ES-I3 (cell line): ENCODE measurements around the gene LACTB.
A peak's percentile ranks its signal among the peaks of the same experiment; 100 is the strongest.

ENCODE experiments used
- H3K36me3 ChIP-seq: 2 replicates; pipeline ENCODE4 v1.6.1; 2013; ENCODE audit warnings: mild to moderate bottlenecking, low read length, control low read depth, moderate library complexity; ENCODE audit not compliant: insufficient read depth
- H3K4me1 ChIP-seq: 2 replicates; pipeline ENCODE4 v1.6.1; 2013; ENCODE audit warnings: mild to moderate bottlenecking, control low read depth, low read length; ENCODE audit not compliant: insufficient read depth
- H3K9ac ChIP-seq: 2 replicates; pipeline ENCODE4 v1.6.1; 2013; ENCODE audit warnings: low read depth, mild to moderate bottlenecking, low read length, moderate library complexity
- H3K9me3 ChIP-seq: 2 replicates; pipeline ENCODE4 v1.6.1; 2013; ENCODE audit warnings: mild to moderate bottlenecking, low read length, moderate library complexity; ENCODE audit not compliant: control insufficient read depth, insufficient read depth

Gene LACTB

GRCh38 chr15:63157891-63158431 lies 36.3 kb downstream of the LACTB start:
- Histone ChIP-seq H3K36me3 (peaks cover 5% of the 10 kb centered on the region), H3K9ac (peak overlapping the region; percentile 76), H3K4me1 (no peaks in the 10 kb centered on the region), H3K9me3 (no peaks in the 10 kb centered on the region)

DNA sequence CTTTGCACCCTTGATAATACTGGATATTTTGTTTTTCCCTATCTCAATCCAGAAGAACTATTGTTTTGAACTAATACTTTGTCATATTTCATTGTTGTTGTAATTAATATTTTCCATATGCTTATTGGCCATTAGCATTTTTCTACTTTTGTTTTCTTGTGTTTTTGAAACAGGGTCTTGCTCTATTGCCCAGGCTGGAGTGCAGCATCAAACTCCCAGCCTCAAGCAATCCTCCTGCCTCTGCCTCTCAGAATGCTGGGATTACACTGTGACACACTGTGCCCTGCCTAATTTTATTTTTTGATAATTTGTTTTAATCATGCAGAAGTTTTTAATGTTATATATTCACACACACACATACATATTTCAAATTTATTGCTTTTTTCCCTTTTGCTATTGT lies 39.0 kb downstream of the LACTB start:
- no peak overlapping the region for H3K9ac ChIP-seq
- H3K4me1 ChIP-seq, result no peaks in the 10 kb centered on the region
- H3K9me3 ChIP-seq, result no peaks in the 10 kb centered on the region
- no peaks in the 10 kb centered on the region for H3K36me3 ChIP-seq

- Histone ChIP-seq H3K36me3 (no peaks in the 10 kb centered on the region), H3K4me1 (no peaks in the 10 kb centered on the region), H3K9me3 (no peaks in the 10 kb centered on the region), H3K9ac (no peak overlapping the region)
These were observed 41.6 kb downstream of the LACTB start for GRCh38 chr15:63163217-63163616.

GRCh38 chr15:63165166-63165859 lies 43.7 kb downstream of the LACTB start:
- H3K4me1 ChIP-seq, result no peaks in the 10 kb centered on the region
- H3K9ac ChIP-seq, result no peak overlapping the region
- no peaks in the 10 kb centered on the region for H3K9me3 ChIP-seq
- no peaks in the 10 kb centered on the region for H3K36me3 ChIP-seq

- no peaks in the 10 kb centered on the region for H3K4me1 ChIP-seq
- H3K36me3 ChIP-seq, result no peaks in the 10 kb centered on the region
- no peaks in the 10 kb centered on the region for H3K9me3 ChIP-seq
- H3K9ac ChIP-seq, result no peak overlapping the region
These were observed 44.6 kb downstream of the LACTB start for GRCh38 chr15:63166219-63166618.

- Histone ChIP-seq H3K9me3 (no peaks in the 10 kb centered on the region), H3K36me3 (no peaks in the 10 kb centered on the region), H3K4me1 (peaks cover 8% of the 10 kb centered on the region), H3K9ac (no peak overlapping the region)
These were observed 48.1 kb downstream of the LACTB start for GRCh38 chr15:63169788-63170187.

DNA sequence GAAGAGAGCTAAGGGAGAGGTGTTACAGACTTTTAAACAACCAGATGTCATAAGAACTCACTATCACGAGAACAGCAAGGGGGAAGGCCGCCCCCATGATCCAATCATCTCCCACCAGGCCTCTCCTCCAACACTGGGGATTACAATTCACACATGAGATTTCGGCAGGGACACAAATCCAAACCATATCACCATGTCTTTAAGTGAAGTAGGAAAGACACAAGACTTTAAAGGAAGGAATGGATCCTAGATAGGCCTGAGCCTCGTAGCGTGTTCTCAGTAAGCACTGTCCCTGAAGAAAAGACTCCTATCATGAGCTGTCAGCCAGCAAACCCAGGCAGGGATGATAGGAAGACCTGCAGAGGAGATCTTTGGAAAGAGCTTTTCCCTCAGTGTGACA lies 50.7 kb downstream of the LACTB start:
- Histone ChIP-seq H3K36me3 (no peaks in the 10 kb centered on the region), H3K9ac (no peak overlapping the region), H3K9me3 (no peaks in the 10 kb centered on the region), H3K4me1 (peaks cover 8% of the 10 kb centered on the region)

DNA sequence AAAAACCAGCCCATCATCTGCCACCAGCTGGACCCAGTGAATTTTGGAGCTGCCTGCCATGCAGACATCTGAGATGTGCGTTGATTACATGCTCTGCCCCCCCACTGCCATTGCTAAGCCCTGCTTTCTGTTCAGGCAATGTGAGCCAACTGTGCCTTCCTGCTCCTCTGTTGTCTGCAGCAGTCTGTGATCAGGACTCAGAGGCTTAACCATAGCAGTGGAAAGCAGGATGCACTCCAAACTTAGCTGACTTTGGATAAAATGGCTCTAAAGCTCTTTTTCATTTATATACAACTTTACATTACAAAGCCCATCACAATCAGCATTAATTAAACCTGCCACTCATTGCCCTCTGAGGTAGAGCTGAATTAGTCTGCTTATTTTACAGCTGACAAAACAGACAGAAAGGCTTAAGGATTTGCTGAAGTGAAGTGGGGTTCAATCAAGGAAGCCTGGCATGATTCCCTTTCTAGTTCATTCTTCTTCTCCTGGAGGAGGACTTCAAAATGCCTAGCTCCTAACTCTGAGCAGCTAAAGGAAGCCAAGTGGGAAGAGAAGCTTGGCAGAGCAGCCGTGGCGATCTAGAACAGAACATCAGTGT lies 51.3 kb downstream of the LACTB start:
- Histone ChIP-seq H3K4me1 (peaks cover 8% of the 10 kb centered on the region), H3K36me3 (no peaks in the 10 kb centered on the region), H3K9ac (no peak overlapping the region), H3K9me3 (no peaks in the 10 kb centered on the region)

- H3K9me3 ChIP-seq, result no peaks in the 10 kb centered on the region
- peaks cover 8% of the 10 kb centered on the region for H3K4me1 ChIP-seq
- H3K36me3 ChIP-seq, result no peaks in the 10 kb centered on the region
- H3K9ac ChIP-seq, result no peak overlapping the region
These were observed 54.6 kb downstream of the LACTB start for GRCh38 chr15:63176302-63176701.

GRCh38 chr15:63178034-63178433 lies 56.4 kb downstream of the LACTB start:
- Histone ChIP-seq H3K36me3 (no peaks in the 10 kb centered on the region), H3K9ac (no peak overlapping the region), H3K9me3 (no peaks in the 10 kb centered on the region), H3K4me1 (peaks cover 4% of the 10 kb centered on the region; the same call in 1 of the 2 replicates)

- Histone ChIP-seq H3K9me3 (no peaks in the 10 kb centered on the region), H3K9ac (no peak overlapping the region), H3K4me1 (no peaks in the 10 kb centered on the region; the same call in 1 of the 2 replicates), H3K36me3 (no peaks in the 10 kb centered on the region)
These were observed 59.1 kb downstream of the LACTB start for GRCh38 chr15:63180746-63181145.

DNA sequence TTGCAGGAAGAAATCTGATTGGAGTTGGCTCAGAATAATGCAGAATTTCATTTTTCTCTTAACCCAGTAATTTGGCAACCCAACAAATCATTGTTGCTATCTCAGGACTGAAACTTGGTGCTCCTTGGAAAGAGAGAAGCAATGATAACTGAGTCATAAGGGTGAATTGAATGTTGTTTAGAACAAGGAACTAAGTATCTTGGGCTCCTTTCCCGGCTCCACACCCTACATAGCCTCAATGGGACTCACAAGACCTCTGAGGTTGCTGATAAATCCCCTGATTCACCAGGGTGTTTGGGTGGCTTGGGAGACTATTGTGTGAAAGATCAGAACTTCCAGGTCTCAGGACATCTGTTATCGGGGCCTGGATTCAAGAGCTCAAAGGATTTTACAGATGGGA lies 60.0 kb downstream of the LACTB start:
- Histone ChIP-seq H3K4me1 (no peaks in the 10 kb centered on the region; the same call in 1 of the 2 replicates), H3K9me3 (no peaks in the 10 kb centered on the region), H3K9ac (no peak overlapping the region), H3K36me3 (no peaks in the 10 kb centered on the region)

GRCh38 chr15:63185206-63185605 lies 63.5 kb downstream of the LACTB start:
- Histone ChIP-seq H3K4me1 (no peaks in the 10 kb centered on the region; the same call in 1 of the 2 replicates), H3K9ac (no peak overlapping the region), H3K36me3 (no peaks in the 10 kb centered on the region), H3K9me3 (no peaks in the 10 kb centered on the region)

DNA sequence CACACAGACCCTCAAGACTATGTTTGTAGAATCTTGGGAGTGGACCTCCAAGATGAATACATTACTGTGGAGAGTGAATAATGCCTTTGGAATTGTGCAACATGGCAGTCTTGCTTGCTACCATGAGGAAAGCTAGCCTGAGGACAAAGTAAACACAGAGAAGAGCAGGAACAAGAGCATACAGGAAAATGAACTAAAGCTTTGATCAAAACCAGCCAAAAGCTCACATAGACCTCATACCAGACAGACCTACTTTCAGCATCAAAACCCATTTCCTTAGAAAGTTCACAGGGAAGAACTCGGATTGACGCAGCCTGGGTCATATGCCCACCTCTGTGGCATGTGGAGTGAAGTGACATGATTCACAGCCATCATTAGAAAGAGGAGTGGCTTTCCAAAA lies 64.4 kb downstream of the LACTB start:
- Histone ChIP-seq H3K36me3 (no peaks in the 10 kb centered on the region), H3K9ac (no peak overlapping the region), H3K9me3 (no peaks in the 10 kb centered on the region), H3K4me1 (peaks cover 5% of the 10 kb centered on the region; the same call in 1 of the 2 replicates)

DNA sequence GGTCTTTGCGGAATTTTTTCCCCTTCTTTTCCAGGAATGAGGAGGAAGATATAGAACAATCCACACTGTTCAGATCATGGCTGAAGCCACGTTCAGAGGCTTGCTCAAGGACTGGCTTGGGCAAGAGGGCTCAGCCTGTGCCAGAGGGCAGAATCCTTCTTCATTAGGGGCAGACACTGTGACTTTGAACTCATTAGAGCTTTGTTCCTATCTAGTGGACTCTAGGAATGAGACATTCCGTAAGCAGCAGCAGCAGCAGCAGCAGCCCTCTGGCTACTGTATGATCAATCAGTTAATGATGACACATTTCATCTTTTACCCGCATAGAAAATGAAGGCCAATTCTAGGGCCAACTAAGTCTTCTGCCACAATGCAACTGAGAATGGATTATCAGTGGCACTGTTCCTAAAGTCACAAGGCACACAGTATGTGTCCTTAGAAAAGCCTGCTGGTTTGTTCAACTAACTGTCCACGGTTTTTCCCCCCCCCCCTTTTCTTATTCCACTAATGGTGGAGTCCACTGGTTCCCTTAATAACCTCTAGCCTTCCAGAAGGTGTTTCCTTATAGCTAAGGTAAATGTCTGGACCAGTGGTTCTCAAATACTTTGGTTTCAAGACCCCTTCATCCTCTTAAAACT lies 66.0 kb downstream of the LACTB start:
- Histone ChIP-seq H3K9me3 (no peaks in the 10 kb centered on the region), H3K9ac (no peak overlapping the region), H3K36me3 (no peaks in the 10 kb centered on the region), H3K4me1 (peaks cover 10% of the 10 kb centered on the region)
